GM23338 (cell line): Measurements from ENCODE around the gene EPS8. TPM values are rescaled to one million over a fixed set of nuclear protein-coding genes. Genes with fewer than 3 reads are reported as not detected.

Source experiments
- ATAC-seq: fragments of 200-7000 bp; cut with Tn5 transposase; 3 replicates; pipeline ENCODE4 v1.9.1; 2020
- DNase-seq: peaks from one replicate; pipeline ENCODE4 v3.0.0-alpha.2; 2015; ENCODE audit warnings: low spot score
- H2AFZ ChIP-seq: fragments of 200-600 bp; sonication (generic); 2 replicates; pipeline ENCODE4 v1.8.0; 2016; ENCODE audit warnings: antibody characterized with exemption, mild to moderate bottlenecking, moderate library complexity
- H3F3A ChIP-seq: fragments of 200-600 bp; sonication (generic); replicated peaks from 2 replicates; pipeline ENCODE4 v1.8.0; 2017; ENCODE audit warnings: antibody characterized with exemption, mixed run types, low read depth
- H3K27ac ChIP-seq: fragments of 200-600 bp; sonication (generic); 2 replicates; pipeline ENCODE4 v1.6.1; 2016; ENCODE audit warnings: low read depth
- H3K27me3 ChIP-seq: fragments of 200-600 bp; sonication (generic); 2 replicates; pipeline ENCODE4 v1.8.0; 2016; ENCODE audit warnings: mild to moderate bottlenecking, mixed run types, moderate library complexity; ENCODE audit not compliant: insufficient read depth
- H3K36me3 ChIP-seq: fragments of 200-600 bp; sonication (generic); 2 replicates; pipeline ENCODE4 v1.8.0; 2016; ENCODE audit warnings: mild to moderate bottlenecking; ENCODE audit not compliant: insufficient read depth
- H3K4me1 ChIP-seq: fragments of 200-600 bp; sonication (generic); 2 replicates; pipeline ENCODE4 v1.8.0; 2016; ENCODE audit warnings: mild to moderate bottlenecking, moderate library complexity; ENCODE audit not compliant: insufficient read depth
- H3K4me2 ChIP-seq: fragments of 200-600 bp; sonication (generic); 2 replicates; pipeline ENCODE4 v1.7.1; 2017; ENCODE audit warnings: mixed run types
- H3K4me3 ChIP-seq: fragments of 200-600 bp; sonication (generic); 2 replicates; pipeline ENCODE4 v1.6.1; 2016; ENCODE audit warnings: mixed run types
- H3K79me2 ChIP-seq: fragments of 200-600 bp; sonication (generic); replicated peaks from 2 replicates; pipeline ENCODE4 v1.8.0; 2017; ENCODE audit warnings: mild to moderate bottlenecking; ENCODE audit not compliant: insufficient read depth
- H3K9me2 ChIP-seq: fragments of 200-600 bp; sonication (generic); 2 replicates; pipeline ENCODE4 v1.8.0; 2017; ENCODE audit not compliant: insufficient read depth
- H4K20me1 ChIP-seq: fragments of 200-600 bp; sonication (generic); replicated peaks from 2 replicates; pipeline ENCODE4 v1.8.0; 2017; ENCODE audit warnings: mild to moderate bottlenecking; ENCODE audit not compliant: insufficient read depth
- H3K27ac Mint-ChIP-seq: 2 replicates; pipeline ENCODE4 v1.8.0; 2020; ENCODE audit warnings: inconsistent platforms, mild to moderate bottlenecking, moderate library complexity, mixed read lengths
- H3K27me3 Mint-ChIP-seq: 3 replicates; pipeline ENCODE4 v1.8.0; 2022; ENCODE audit warnings: low read depth, mild to moderate bottlenecking, moderate library complexity, mixed read lengths, inconsistent platforms; ENCODE audit not compliant: insufficient read depth, poor library complexity
- H3K36me3 Mint-ChIP-seq: 3 replicates; pipeline ENCODE4 v1.8.0; 2021; ENCODE audit warnings: low read depth, mild to moderate bottlenecking, inconsistent platforms, moderate library complexity, mixed read lengths
- H3K4me1 Mint-ChIP-seq: 3 replicates; pipeline ENCODE4 v1.8.0; 2020; ENCODE audit warnings: mild to moderate bottlenecking, inconsistent platforms, mixed read lengths
- H3K4me3 Mint-ChIP-seq: 3 replicates; pipeline ENCODE4 v1.8.0; 2021; ENCODE audit warnings: moderate library complexity, mild to moderate bottlenecking, inconsistent platforms, mixed read lengths
- H3K9me3 Mint-ChIP-seq: 3 replicates; pipeline ENCODE4 v1.8.0; 2020; ENCODE audit warnings: moderate library complexity, mild to moderate bottlenecking, inconsistent platforms, mixed read lengths
- EZH2 ChIP-seq: fragments of 200-600 bp; sonication (generic); IDR thresholded peaks from one replicate; pipeline ENCODE4 v1.8.0; 2017; ENCODE audit warnings: antibody characterized with exemption, mild to moderate bottlenecking, low read depth; ENCODE audit not compliant: unreplicated experiment
- EZH2phosphoT487 ChIP-seq: fragments of 200-600 bp; sonication (generic); IDR thresholded peaks from one replicate; pipeline ENCODE4 v1.8.1; 2018; ENCODE audit warnings: antibody characterized with exemption; ENCODE audit not compliant: unreplicated experiment
- JUNB ChIP-seq: IDR thresholded peaks from one replicate; pipeline ENCODE4 v1.6.1; 2016; ENCODE audit warnings: antibody characterized with exemption; ENCODE audit not compliant: unreplicated experiment
- POLR2AphosphoS5 ChIP-seq: IDR thresholded peaks from 2 replicates; pipeline ENCODE4 v1.6.1; 2016; ENCODE audit warnings: antibody characterized with exemption, low read depth
- REST ChIP-seq: IDR thresholded peaks from one replicate; pipeline ENCODE4 v1.6.1; 2018; ENCODE audit warnings: antibody characterized with exemption; ENCODE audit not compliant: unreplicated experiment
- STAT1 ChIP-seq: IDR thresholded peaks from one replicate; pipeline ENCODE4 v1.6.1; 2016; ENCODE audit warnings: antibody characterized with exemption; ENCODE audit not compliant: unreplicated experiment
- ZNF114 ChIP-seq: fragments of 250-450 bp; sonication (Bioruptor Pico); IDR thresholded peaks from 2 replicates; pipeline ENCODE4 v1.5.0; 2020; ENCODE audit warnings: mild to moderate bottlenecking, moderate library complexity
- ZNF331 ChIP-seq: fragments of 250-450 bp; sonication (Bioruptor Pico); IDR thresholded peaks from 2 replicates; pipeline ENCODE4 v1.5.0; 2020; ENCODE audit warnings: low read depth, mild to moderate bottlenecking, moderate library complexity
- ZNF462 ChIP-seq: fragments of 250-450 bp; sonication (Bioruptor Pico); IDR thresholded peaks from 2 replicates; pipeline ENCODE4 v1.5.0; 2020; ENCODE audit warnings: mild to moderate bottlenecking, moderate library complexity
- polyA plus RNA-seq: library from polyadenylated mRNA; unstranded; fragments of >200 nt; fragmentation: Nextera tagmentation; extraction: Ambion mirVana; gene quantifications from 2 replicates; pipeline ENCODE4 v1.2.1, GENCODE V29; 2016
- total RNA-seq: library from RNA; depleted of rRNA; stranded (reverse); fragments of >200 nt; shearing (Covaris generic); gene quantifications from 2 replicates; pipeline ENCODE4 v1.2.3, GENCODE V29; 2014

Gene EPS8
- total and polyA plus RNA-seq, 2 experiments from 2014 or later = 3.5 to 5.4 TPM

- TF ChIP-seq ZNF462 (CRISPR knock-in tag) = no peak
- TF ChIP-seq ZNF114 (CRISPR knock-in tag) = no peak
- no peak for TF ChIP-seq JUNB
- TF ChIP-seq EZH2phosphoT487 = no peak
- no peak for TF ChIP-seq REST
- TF ChIP-seq POLR2AphosphoS5 = no peak
Observed at GRCh38 chr12:15648558-15648957, 140.6 kb downstream of the EPS8 start (continued).

DNA sequence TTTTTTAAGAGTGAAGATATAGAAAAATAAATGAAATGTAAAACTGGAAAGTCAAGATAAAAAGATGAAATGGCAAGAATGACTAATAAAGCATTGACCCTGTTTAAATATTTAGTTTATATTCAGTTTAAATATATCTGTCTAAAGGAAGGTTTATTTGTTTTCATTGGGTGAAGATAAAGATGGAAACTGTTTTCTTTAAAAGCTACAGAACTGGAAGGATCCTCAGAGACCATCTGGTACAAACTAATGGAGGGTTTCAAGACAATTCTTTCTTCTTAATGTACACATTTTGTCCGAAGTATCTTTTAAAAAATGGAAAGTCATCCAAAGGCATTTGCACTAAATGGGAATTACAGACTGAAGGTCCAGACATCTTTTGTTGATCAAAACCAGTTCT is 142.6 kb downstream of the EPS8 start:
- Mint-ChIP-seq H3K4me3 (no peak overlapping the region), H3K27ac (no peak overlapping the region), H3K27me3 (no peaks in the 10 kb centered on the region), H3K4me1 (peaks cover 6% of the 10 kb centered on the region; the same call in 1 of the 3 replicates), H3K9me3 (no peaks in the 10 kb centered on the region), H3K36me3 (no peaks in the 10 kb centered on the region; the same call in 2 of the 3 replicates)
- H3K4me3 ChIP-seq = no peak overlapping the region
- no peak overlapping the region for H2AFZ ChIP-seq
- no peaks in the 10 kb centered on the region for H3F3A ChIP-seq
- no peaks in the 10 kb centered on the region for H3K9me2 ChIP-seq
- DNase-seq (no peak), ATAC-seq (no peak)
- H3K27me3 ChIP-seq = no peaks in the 10 kb centered on the region
- no peak overlapping the region for H3K4me2 ChIP-seq
- H4K20me1 ChIP-seq = no peaks in the 10 kb centered on the region
- H3K27ac ChIP-seq = no peak overlapping the region
- no peaks in the 10 kb centered on the region for H3K36me3 ChIP-seq
- H3K79me2 ChIP-seq = no peaks in the 10 kb centered on the region
- H3K4me1 ChIP-seq = no peaks in the 10 kb centered on the region
- TF ChIP-seq EZH2 (no peak), STAT1 (no peak), EZH2phosphoT487 (no peak), ZNF331 (CRISPR knock-in tag) (no peak), POLR2AphosphoS5 (no peak), REST (no peak)
